T-helper 17 cell (primary cell): Measurements from ENCODE around the gene ETV6. TPM values are rescaled to one million over a fixed set of nuclear protein-coding genes. Genes with fewer than 3 reads are reported as not detected.

ENCODE experiments used
- ATAC-seq: fragments of 150-1000 bp; cut with Tn5 transposase; 2 replicates; pipeline ENCODE4 v1.10.0; 2021; ENCODE audit warnings: mild to moderate bottlenecking, moderate library complexity
- DNase-seq, 3 donors: peaks; one replicate each; pipeline versions ENCODE4 v3.0.0 to v3.0.0-alpha.2; 2020 to 2021
- H3K9me3 ChIP-seq: one replicate; pipeline ENCODE4 v1.7.0; 2013; ENCODE audit warnings: low read length, mild to moderate bottlenecking; ENCODE audit not compliant: control insufficient read depth, poor library complexity, severe bottlenecking
- H3K27ac Mint-ChIP-seq: one replicate; pipeline ENCODE4 v1.8.0; 2022; ENCODE audit warnings: mild to moderate bottlenecking, moderate library complexity, mixed read lengths
- H3K27me3 Mint-ChIP-seq: one replicate; pipeline ENCODE4 v1.8.0; 2022; ENCODE audit warnings: mixed read lengths
- H3K36me3 Mint-ChIP-seq: one replicate; pipeline ENCODE4 v1.8.0; 2022; ENCODE audit warnings: low read depth, mixed read lengths
- H3K4me1 Mint-ChIP-seq: one replicate; pipeline ENCODE4 v1.8.0; 2022; ENCODE audit warnings: mild to moderate bottlenecking, mixed read lengths
- H3K4me3 Mint-ChIP-seq: one replicate; pipeline ENCODE4 v1.8.0; 2022; ENCODE audit warnings: mild to moderate bottlenecking, moderate library complexity, mixed read lengths
- total RNA-seq, 4 donors: library from RNA in 2 of 4; stranded (reverse) in 2 of 4; gene quantifications; one replicate each; pipeline ENCODE4 v1.2.3 and lab custom pipeline; 2022 to 2026

The ETV6 gene
- total RNA-seq, 2 donors from 2014 or later = 57.3 to 60.6 TPM

- peaks cover 12% of the 10 kb centered on the region for H3K36me3 Mint-ChIP-seq
- H3K27me3 Mint-ChIP-seq = no peaks in the 10 kb centered on the region
- no peak overlapping the region for H3K4me3 Mint-ChIP-seq
- DNase-seq (no peak), ATAC-seq (no peak)
- no peaks in the 10 kb centered on the region for H3K9me3 ChIP-seq
- H3K27ac Mint-ChIP-seq = peak overlapping the region; percentile 86
- peaks cover 55% of the 10 kb centered on the region for H3K4me1 Mint-ChIP-seq
Observed at GRCh38 chr12:11710431-11710830, 61.0 kb downstream of the ETV6 start.

DNA sequence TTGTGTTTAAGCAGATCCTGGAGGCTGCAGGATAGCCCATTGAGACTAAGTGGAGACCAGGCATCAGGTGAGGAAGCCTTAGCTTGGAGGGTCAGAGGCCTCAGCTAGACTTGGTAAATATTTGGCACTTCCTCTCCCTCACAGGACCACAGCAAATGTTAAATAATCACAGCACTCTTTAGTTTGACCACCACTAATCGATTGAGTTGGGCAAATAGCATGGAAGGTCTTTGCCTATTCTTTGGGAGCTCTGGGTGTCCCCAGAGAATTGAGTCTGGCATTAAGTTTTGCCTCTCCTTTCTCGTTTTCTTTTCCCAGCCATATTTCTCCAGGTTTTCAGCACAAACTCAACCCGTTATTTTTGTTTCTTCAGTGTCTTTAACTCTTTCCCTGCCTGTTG is 61.4 kb downstream of the ETV6 start:
- DNase-seq (no peak), ATAC-seq (no peak)
- Mint-ChIP-seq H3K36me3 (peaks cover 12% of the 10 kb centered on the region), H3K4me1 (peaks cover 54% of the 10 kb centered on the region), H3K27me3 (no peaks in the 10 kb centered on the region), H3K4me3 (no peak overlapping the region), H3K27ac (no peak overlapping the region)
- H3K9me3 ChIP-seq = no peaks in the 10 kb centered on the region

DNA sequence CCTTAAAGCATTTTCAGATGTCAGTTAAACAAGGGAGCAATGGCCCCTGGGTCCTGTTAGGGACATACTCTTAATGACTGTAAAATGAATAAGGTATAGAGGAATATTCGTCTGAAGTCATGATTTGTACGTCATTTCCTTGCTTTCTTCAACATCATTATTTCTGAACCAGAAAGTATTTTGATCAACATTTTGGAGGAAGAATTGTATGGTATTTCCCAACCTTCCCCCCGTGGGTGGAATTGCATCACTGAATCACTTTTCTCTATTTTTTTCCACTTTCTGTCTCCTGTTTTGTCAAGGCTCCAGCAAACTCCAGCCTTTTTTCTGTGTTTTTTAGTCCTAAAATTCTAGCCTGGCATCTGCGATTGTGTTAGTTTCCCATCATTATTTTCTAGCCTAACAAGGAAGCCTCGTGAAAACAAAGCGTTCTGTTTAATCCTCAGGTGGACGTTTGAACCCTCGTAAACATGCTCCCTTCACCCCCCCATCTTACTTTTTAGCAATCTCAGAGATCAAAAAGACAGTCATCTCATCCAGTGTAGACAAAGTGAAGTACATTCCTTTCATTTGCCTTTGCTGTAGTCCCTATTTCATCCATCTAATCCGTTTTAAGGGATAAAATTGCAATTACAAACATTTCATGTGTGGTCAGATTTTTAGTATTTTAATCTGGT is 62.3 kb downstream of the ETV6 start:
- no peak for DNase-seq
- H3K4me1 Mint-ChIP-seq = peaks cover 58% of the 10 kb centered on the region

GRCh38 chr12:11712491-11712890 is 63.0 kb downstream of the ETV6 start:
- H3K27ac Mint-ChIP-seq = peak overlapping the region; percentile 69
- no peak overlapping the region for H3K4me3 Mint-ChIP-seq
- no peaks in the 10 kb centered on the region for H3K9me3 ChIP-seq
- ATAC-seq = no peak
- H3K4me1 Mint-ChIP-seq = peaks cover 56% of the 10 kb centered on the region
- no peak for DNase-seq
- H3K27me3 Mint-ChIP-seq = no peaks in the 10 kb centered on the region
- peaks cover 10% of the 10 kb centered on the region for H3K36me3 Mint-ChIP-seq

More for the DNA sequence above, 62.3 kb downstream of the ETV6 start:
- H3K27me3 Mint-ChIP-seq = no peaks in the 10 kb centered on the region
- H3K27ac Mint-ChIP-seq = peak overlapping the region; percentile 69
- H3K36me3 Mint-ChIP-seq = peaks cover 12% of the 10 kb centered on the region
- ATAC-seq = no peak
- no peaks in the 10 kb centered on the region for H3K9me3 ChIP-seq
- no peak overlapping the region for H3K4me3 Mint-ChIP-seq

DNA sequence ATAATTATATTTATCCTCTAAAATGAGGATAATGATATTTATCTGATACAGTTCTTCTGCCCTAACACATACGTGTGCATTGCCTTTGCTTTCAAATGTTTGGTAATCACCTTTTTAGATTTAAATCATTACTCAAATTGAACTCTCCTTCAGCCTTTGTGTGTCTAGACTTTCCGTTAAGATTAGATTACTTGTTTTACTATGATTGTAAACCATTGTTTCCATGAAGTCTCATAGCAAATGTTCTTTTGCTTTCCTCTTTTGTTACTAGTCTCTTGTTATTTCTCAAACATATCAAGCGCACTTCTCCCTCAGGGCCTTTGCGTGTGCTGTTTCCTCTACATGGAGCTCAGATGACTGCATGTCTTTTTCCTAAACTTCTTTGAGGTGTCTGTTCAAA is 63.7 kb downstream of the ETV6 start:
- no peak for ATAC-seq
- peaks cover 57% of the 10 kb centered on the region for H3K4me1 Mint-ChIP-seq

DNA sequence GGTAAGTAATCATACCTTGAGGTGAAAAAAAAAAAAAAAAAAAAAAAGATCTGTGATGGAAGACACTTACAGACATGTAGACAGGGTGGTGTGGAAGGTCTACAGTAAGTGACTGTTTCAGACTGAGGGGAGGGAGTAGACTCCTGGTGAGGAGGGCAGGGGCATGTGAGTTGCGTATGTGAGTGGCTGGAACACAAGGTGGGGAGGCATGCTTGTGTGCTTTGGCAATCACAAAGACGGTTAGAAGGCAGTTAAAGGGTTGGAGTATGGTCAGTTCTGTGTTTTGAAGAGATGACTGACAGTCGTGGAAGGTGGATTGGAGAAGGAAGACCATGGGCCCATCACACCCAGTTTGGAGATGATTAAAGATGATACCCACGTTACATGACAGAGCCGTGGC is 65.2 kb downstream of the ETV6 start:
- Mint-ChIP-seq H3K4me3 (no peak overlapping the region), H3K36me3 (peaks cover 10% of the 10 kb centered on the region), H3K27me3 (no peaks in the 10 kb centered on the region), H3K4me1 (peaks cover 57% of the 10 kb centered on the region), H3K27ac (peak overlapping the region; percentile 74)
- no peaks in the 10 kb centered on the region for H3K9me3 ChIP-seq
- ATAC-seq (no peak), DNase-seq (no peak)

More for the DNA sequence above, 63.7 kb downstream of the ETV6 start:
- H3K27me3 Mint-ChIP-seq = no peaks in the 10 kb centered on the region
- no peak overlapping the region for H3K4me3 Mint-ChIP-seq
- H3K36me3 Mint-ChIP-seq = peaks cover 10% of the 10 kb centered on the region
- no peaks in the 10 kb centered on the region for H3K9me3 ChIP-seq
- DNase-seq = no peak
- peak overlapping the region; percentile 66 for H3K27ac Mint-ChIP-seq

GRCh38 chr12:11715621-11716020 is 66.1 kb downstream of the ETV6 start:
- Mint-ChIP-seq H3K27ac (no peak overlapping the region), H3K36me3 (peaks cover 10% of the 10 kb centered on the region), H3K4me3 (no peak overlapping the region), H3K27me3 (no peaks in the 10 kb centered on the region), H3K4me1 (peaks cover 58% of the 10 kb centered on the region)
- no peak for ATAC-seq
- no peaks in the 10 kb centered on the region for H3K9me3 ChIP-seq
- no peak for DNase-seq

DNA sequence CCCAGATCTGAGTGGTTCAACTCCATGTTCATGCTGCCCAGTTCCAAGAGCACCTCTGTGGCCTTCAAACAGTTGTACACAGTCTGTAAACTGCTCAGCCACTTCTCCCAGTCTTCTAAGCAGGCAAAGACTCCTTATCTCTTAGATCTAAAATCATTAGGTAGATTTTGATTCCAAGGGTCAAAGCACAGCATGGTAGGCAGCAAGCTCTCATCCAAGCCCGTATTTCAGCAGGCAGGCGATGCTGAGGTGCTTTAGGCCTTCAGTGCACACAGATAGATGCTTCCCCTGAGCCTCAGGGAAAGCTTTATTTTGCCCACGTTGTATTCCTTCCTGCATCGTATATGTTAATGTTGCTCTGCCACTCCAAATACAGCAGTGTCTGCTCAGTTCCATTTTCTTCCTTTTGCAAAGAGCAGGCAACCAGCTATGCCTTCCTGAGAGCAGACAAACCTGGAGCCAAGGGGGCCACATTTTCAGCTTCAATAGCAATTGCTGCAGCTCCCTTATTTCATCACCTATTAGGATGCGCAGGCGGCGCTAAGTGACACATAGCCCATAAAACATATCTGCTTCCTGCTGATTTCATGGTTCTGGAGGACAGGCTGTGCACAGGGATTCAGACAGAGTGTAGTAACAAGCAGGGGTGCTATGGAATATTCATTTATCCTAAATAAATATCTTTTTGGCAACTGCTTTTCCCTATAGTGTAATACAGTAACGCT is 67.5 kb downstream of the ETV6 start:
- H3K36me3 Mint-ChIP-seq = peaks cover 7% of the 10 kb centered on the region
- H3K27me3 Mint-ChIP-seq = no peaks in the 10 kb centered on the region

GRCh38 chr12:11717519-11717961 is 68.1 kb downstream of the ETV6 start:
- ATAC-seq (no peak), DNase-seq (no peak)
- H3K36me3 Mint-ChIP-seq = peaks cover 6% of the 10 kb centered on the region
- H3K4me3 Mint-ChIP-seq = no peak overlapping the region
- no peaks in the 10 kb centered on the region for H3K9me3 ChIP-seq
- H3K27ac Mint-ChIP-seq = peak overlapping the region; percentile 72
- peaks cover 44% of the 10 kb centered on the region for H3K4me1 Mint-ChIP-seq
- no peaks in the 10 kb centered on the region for H3K27me3 Mint-ChIP-seq

More for the DNA sequence above, 67.5 kb downstream of the ETV6 start:
- ATAC-seq (no peak), DNase-seq (no peak)
- peak overlapping the region; percentile 72 for H3K27ac Mint-ChIP-seq
- H3K4me1 Mint-ChIP-seq = peaks cover 47% of the 10 kb centered on the region
- no peaks in the 10 kb centered on the region for H3K9me3 ChIP-seq
- H3K4me3 Mint-ChIP-seq = no peak overlapping the region

DNA sequence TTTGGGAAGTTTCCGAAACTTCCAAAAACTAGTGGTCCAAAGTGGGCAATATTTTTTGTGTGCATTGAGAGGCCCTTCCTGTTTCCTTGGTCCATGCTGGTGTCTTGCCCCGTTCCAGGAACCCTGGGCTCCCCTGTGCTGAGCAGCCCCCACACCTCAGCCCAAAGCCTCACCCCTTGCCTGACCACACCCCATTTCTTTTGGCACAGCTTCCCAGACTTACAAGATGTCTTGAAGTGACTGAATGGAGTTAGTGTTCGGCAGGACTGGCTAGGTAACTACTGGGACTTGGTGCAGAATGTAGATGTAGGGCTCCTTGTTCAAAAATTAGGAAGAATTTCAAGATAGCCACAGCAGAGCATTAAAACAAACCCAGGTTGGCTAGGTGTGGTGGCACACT is 68.6 kb downstream of the ETV6 start:
- H3K36me3 Mint-ChIP-seq = peaks cover 6% of the 10 kb centered on the region
- H3K9me3 ChIP-seq = no peaks in the 10 kb centered on the region
- H3K4me3 Mint-ChIP-seq = no peak overlapping the region
- no peaks in the 10 kb centered on the region for H3K27me3 Mint-ChIP-seq
- H3K4me1 Mint-ChIP-seq = peaks cover 41% of the 10 kb centered on the region
- DNase-seq = no peak
- no peak for ATAC-seq
- H3K27ac Mint-ChIP-seq = peak overlapping the region; percentile 72

GRCh38 chr12:11718768-11719253 is 69.3 kb downstream of the ETV6 start:
- Mint-ChIP-seq H3K27me3 (no peaks in the 10 kb centered on the region), H3K36me3 (peaks cover 6% of the 10 kb centered on the region), H3K4me3 (no peak overlapping the region), H3K27ac (peak overlapping the region; percentile 67), H3K4me1 (peaks cover 43% of the 10 kb centered on the region)
- DNase-seq = no peak
- ATAC-seq = no peak
- no peaks in the 10 kb centered on the region for H3K9me3 ChIP-seq

GRCh38 chr12:11719678-11720099 is 70.2 kb downstream of the ETV6 start:
- Mint-ChIP-seq H3K27ac (peak overlapping the region; percentile 67), H3K4me1 (peaks cover 39% of the 10 kb centered on the region), H3K27me3 (no peaks in the 10 kb centered on the region), H3K36me3 (peaks cover 2% of the 10 kb centered on the region), H3K4me3 (no peak overlapping the region)
- peak; percentile 73 for ATAC-seq
- no peaks in the 10 kb centered on the region for H3K9me3 ChIP-seq
- DNase-seq = no peak

- no peak overlapping the region for H3K4me3 Mint-ChIP-seq
- no peak for DNase-seq
- H3K9me3 ChIP-seq = no peaks in the 10 kb centered on the region
- no peaks in the 10 kb centered on the region for H3K27me3 Mint-ChIP-seq
- H3K4me1 Mint-ChIP-seq = peaks cover 39% of the 10 kb centered on the region
- ATAC-seq = no peak
- no peaks in the 10 kb centered on the region for H3K36me3 Mint-ChIP-seq
- no peak overlapping the region for H3K27ac Mint-ChIP-seq
Observed at GRCh38 chr12:11722071-11722470, 72.6 kb downstream of the ETV6 start.
